Natural killer cell (primary cell): ENCODE data around the gene NACC2. TPM values are rescaled to one million over a fixed set of nuclear protein-coding genes. Genes with fewer than 3 reads are reported as not detected.

Experiments used
- ATAC-seq, 3 donors: fragments of 150-1000 bp in 2 of 3; fragments of 200-7000 bp in 1 of 3; cut with Tn5 transposase; 1 replicate in 1 of 3; 2 replicates in 2 of 3; pipeline ENCODE4 v1.10.0; 2021; ENCODE audit warnings: mild to moderate bottlenecking in 2 of 3, moderate library complexity in 2 of 3
- DNase-seq, 2 donors: peaks; one replicate each; pipeline versions ENCODE4 v3.0.0 to v3.0.0-alpha.2; 2013 to 2021; ENCODE audit warnings: mixed read lengths in 1 of 2
- H3K27ac ChIP-seq: one replicate; pipeline ENCODE4 v1.5.1; 2013; ENCODE audit warnings: mild to moderate bottlenecking, low read length
- H3K27me3 ChIP-seq: one replicate; pipeline ENCODE4 v1.6.1; 2013; ENCODE audit warnings: low read length; ENCODE audit not compliant: control insufficient read depth, insufficient read depth
- H3K36me3 ChIP-seq: one replicate; pipeline ENCODE4 v1.6.1; 2013; ENCODE audit warnings: low read length; ENCODE audit not compliant: control insufficient read depth, insufficient read depth
- H3K4me1 ChIP-seq: one replicate; pipeline ENCODE4 v1.6.1; 2013; ENCODE audit warnings: low read length; ENCODE audit not compliant: control insufficient read depth, insufficient read depth
- H3K4me3 ChIP-seq: one replicate; pipeline ENCODE4 v1.5.1; 2013; ENCODE audit warnings: low read length
- H3K9me3 ChIP-seq: one replicate; pipeline ENCODE4 v1.6.1; 2013; ENCODE audit warnings: low read length; ENCODE audit not compliant: control insufficient read depth, insufficient read depth
- H3K27ac Mint-ChIP-seq, 2 donors: one replicate each; pipeline ENCODE4 v1.8.0; 2022; ENCODE audit warnings: mild to moderate bottlenecking in 2 of 2, mixed read lengths in 2 of 2, moderate library complexity in 1 of 2
- H3K27me3 Mint-ChIP-seq, 2 donors: one replicate each; pipeline ENCODE4 v1.8.0; 2022; ENCODE audit warnings: low read depth in 2 of 2, mixed read lengths in 2 of 2
- H3K36me3 Mint-ChIP-seq: one replicate; pipeline ENCODE4 v1.8.0; 2022; ENCODE audit warnings: mixed read lengths
- H3K4me1 Mint-ChIP-seq, 2 donors: one replicate each; pipeline ENCODE4 v1.8.0; 2022; ENCODE audit warnings: mixed read lengths in 2 of 2
- H3K4me3 Mint-ChIP-seq: one replicate; pipeline ENCODE4 v1.8.0; 2022; ENCODE audit warnings: mild to moderate bottlenecking, moderate library complexity, mixed read lengths
- H3K9me3 Mint-ChIP-seq, 2 donors: one replicate each; pipeline ENCODE4 v1.8.0; 2022; ENCODE audit warnings: mixed read lengths in 2 of 2
- WGBS: methylation state at CpG from one replicate; pipeline ENCODE4 v1.1.7; 2013; ENCODE audit warnings: missing lambda C conversion rate; ENCODE audit not compliant: insufficient coverage; 5-methylcytosine and 5-hydroxymethylcytosine counted together
- intact Hi-C: fragments of 100-400 bp; cut with micrococcal nuclease; formaldehyde crosslinking; loops from one replicate; pipeline ENCODE4 v1.14.2; 2022
- total RNA-seq, 4 donors: library from RNA; stranded (reverse); fragments of 120-200 nt in 1 of 4; gene quantifications; one replicate each; pipeline versions ENCODE4 v1.2.3 to v1.2.4, GENCODE V29; 2013 to 2022
- TF ChIP-seq, protein P1 (sequence below): fragments of 200-600 bp; IDR thresholded peaks from one replicate; pipeline ENCODE4 v1.8.0; 2022; ENCODE audit warnings: antibody characterized with exemption

NACC2 gene
- total RNA-seq, 3 donors from 2014 or later (not counting 1 experiment from before 2014, with no cell fraction given) = 14.5 to 21.6 (median 21.2) TPM

DNA sequence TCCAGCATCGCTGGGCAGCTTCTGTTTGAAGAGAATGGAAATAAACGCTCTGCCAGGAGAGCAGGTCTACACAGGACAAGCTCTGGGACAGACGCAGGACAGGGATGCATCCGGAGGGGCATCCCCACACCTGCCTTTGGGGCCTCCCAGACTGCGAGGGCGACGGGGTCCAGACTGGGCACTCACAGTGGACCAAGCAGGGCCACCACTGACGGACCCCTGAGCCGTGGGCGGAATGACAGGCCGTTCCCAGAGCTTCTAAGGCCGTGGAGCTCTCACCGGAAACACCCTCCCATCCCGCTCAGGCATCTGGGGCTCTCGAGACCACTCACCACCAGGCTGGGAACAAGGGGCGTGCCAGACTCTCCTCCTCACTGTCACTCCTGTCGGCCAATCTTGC lies 34.1 kb upstream of the NACC2 start:
- Histone ChIP-seq H3K36me3 (no peaks in the 10 kb centered on the region), H3K4me1 (peaks cover 10% of the 10 kb centered on the region), H3K27ac (no peak overlapping the region), H3K9me3 (no peaks in the 10 kb centered on the region), H3K4me3 (no peak overlapping the region), H3K27me3 (peaks cover 12% of the 10 kb centered on the region)
- WGBS = 88% methylated on average over 15 of the region's 17 CpGs
- peaks cover 0 to 10% of the 10 kb centered on the region in 2 donors for H3K4me1 Mint-ChIP-seq
- ATAC-seq (no peak), DNase-seq (no peak)
- TF ChIP-seq, protein P1, sequence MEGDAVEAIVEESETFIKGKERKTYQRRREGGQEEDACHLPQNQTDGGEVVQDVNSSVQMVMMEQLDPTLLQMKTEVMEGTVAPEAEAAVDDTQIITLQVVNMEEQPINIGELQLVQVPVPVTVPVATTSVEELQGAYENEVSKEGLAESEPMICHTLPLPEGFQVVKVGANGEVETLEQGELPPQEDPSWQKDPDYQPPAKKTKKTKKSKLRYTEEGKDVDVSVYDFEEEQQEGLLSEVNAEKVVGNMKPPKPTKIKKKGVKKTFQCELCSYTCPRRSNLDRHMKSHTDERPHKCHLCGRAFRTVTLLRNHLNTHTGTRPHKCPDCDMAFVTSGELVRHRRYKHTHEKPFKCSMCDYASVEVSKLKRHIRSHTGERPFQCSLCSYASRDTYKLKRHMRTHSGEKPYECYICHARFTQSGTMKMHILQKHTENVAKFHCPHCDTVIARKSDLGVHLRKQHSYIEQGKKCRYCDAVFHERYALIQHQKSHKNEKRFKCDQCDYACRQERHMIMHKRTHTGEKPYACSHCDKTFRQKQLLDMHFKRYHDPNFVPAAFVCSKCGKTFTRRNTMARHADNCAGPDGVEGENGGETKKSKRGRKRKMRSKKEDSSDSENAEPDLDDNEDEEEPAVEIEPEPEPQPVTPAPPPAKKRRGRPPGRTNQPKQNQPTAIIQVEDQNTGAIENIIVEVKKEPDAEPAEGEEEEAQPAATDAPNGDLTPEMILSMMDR = no peak
- intact Hi-C loops = no loop called here
- no peak overlapping the region for H3K27ac Mint-ChIP-seq
- H3K36me3 Mint-ChIP-seq = no peaks in the 10 kb centered on the region
- no peak overlapping the region for H3K4me3 Mint-ChIP-seq
- H3K9me3 Mint-ChIP-seq = no peaks in the 10 kb centered on the region
- H3K27me3 Mint-ChIP-seq = peaks cover 0 to 34% of the 10 kb centered on the region in 2 donors

DNA sequence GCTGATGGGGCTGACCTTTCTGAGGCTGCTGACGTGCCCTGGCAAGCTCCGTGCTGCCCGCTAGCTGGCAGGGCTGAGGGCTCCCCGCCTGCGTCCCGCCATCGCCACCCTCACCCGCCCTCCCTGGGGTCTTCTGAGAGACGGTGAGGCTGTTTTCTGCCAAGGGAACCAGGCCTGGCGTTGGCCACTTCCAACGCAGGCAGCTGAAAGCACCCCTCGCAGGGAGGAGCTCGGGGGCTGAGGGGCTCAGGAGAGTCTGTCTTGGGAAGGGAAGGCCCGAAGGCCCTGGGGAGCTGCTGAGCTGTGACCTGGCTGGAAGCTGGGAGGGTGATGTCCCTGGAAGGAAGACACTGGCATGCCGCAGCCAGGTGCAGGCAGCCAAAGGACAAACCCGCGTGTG lies 33.3 kb upstream of the NACC2 start:
- no peaks in the 10 kb centered on the region for H3K36me3 ChIP-seq
- H3K9me3 Mint-ChIP-seq = no peaks in the 10 kb centered on the region
- peaks cover 6% of the 10 kb centered on the region for H3K4me1 ChIP-seq
- WGBS = 91% methylated on average over 17 of the region's 17 CpGs
- intact Hi-C loops = no loop called here
- no peaks in the 10 kb centered on the region for H3K36me3 Mint-ChIP-seq
- H3K9me3 ChIP-seq = no peaks in the 10 kb centered on the region
- peaks cover 5% of the 10 kb centered on the region for H3K27me3 ChIP-seq
- H3K4me1 Mint-ChIP-seq = peaks cover 0 to 3% of the 10 kb centered on the region in 2 donors
- no peak overlapping the region for H3K4me3 ChIP-seq
- no peak overlapping the region for H3K4me3 Mint-ChIP-seq
- TF ChIP-seq, protein P1 = no peak
- peaks cover 0 to 29% of the 10 kb centered on the region in 2 donors for H3K27me3 Mint-ChIP-seq
- ATAC-seq = no peak
- H3K27ac Mint-ChIP-seq = no peak overlapping the region
- no peak overlapping the region for H3K27ac ChIP-seq
- no peak for DNase-seq

DNA sequence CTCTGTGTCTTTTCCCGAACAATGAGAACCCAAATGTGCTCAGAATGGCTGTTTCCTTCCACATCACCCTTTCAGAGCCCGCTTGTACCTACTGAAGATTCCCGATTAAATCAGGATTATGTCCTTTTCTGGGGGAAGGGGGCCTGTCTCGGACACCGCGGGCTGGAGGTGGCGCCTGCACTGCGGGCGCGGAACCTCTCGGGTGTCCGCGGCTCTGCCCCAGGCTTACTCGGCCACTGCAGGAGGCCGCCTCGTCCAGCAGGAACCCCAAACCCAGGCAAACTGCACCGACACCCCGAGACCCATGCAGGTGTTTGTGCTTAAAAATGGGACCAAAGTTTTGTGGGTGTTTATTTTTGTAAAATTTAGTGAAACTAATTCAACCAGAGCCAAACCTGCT lies 32.2 kb upstream of the NACC2 start:
- no peaks in the 10 kb centered on the region for H3K9me3 ChIP-seq
- no peaks in the 10 kb centered on the region for H3K36me3 ChIP-seq
- H3K27ac ChIP-seq = no peak overlapping the region
- peaks cover 4% of the 10 kb centered on the region for H3K27me3 ChIP-seq
- peaks cover 9% of the 10 kb centered on the region for H3K4me1 ChIP-seq
- H3K9me3 Mint-ChIP-seq = no peaks in the 10 kb centered on the region
- no peak overlapping the region for H3K27ac Mint-ChIP-seq
- no peaks in the 10 kb centered on the region for H3K36me3 Mint-ChIP-seq
- H3K4me1 Mint-ChIP-seq = peaks cover 0 to 6% of the 10 kb centered on the region in 2 donors
- H3K4me3 ChIP-seq = no peak overlapping the region
- intact Hi-C loops = no loop called here
- peaks cover 0 to 27% of the 10 kb centered on the region in 2 donors for H3K27me3 Mint-ChIP-seq
- DNase-seq (no peak), ATAC-seq (no peak)
- TF ChIP-seq, protein P1 = no peak
- H3K4me3 Mint-ChIP-seq = no peak overlapping the region
- 82% methylated on average over 18 of the region's 18 CpGs for WGBS

DNA sequence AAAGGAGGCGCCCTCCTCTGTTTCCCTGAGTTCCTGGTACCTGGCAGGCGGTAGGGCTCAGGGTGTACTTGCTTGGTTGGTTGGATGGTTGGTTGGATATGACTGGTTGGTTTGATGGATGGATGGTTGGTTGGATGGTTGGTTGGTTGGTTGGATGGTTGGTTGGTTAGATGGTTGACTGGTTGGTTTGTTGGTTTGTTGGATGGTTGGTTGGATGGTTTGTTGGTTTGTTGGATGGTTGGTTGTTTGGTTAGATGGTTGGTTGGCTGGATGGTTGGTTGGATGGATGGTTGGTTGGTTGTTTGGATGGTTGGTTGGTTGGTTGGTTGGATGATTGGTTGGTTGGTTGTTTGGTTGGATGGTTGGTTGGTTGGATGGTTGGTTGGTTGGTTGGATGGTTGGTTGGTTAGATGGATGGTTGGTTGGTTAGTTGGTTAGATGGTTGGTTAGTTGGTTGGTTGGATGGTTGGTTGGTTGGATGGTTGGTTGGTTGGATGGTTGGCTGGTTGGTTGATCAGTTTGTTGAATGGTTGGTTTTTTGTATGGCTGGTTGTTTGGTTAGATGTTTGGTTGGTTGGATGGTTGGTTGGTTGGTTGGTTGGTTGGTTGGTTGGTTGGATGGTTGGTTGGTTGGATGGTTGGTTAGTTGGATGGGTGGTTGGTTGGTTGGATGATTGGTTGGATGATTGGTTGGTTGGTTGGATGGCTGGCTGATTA lies 30.0 kb upstream of the NACC2 start:
- Mint-ChIP-seq H3K4me3 (no peak overlapping the region), H3K9me3 (no peaks in the 10 kb centered on the region)

More for the DNA sequence above, 30.0 kb upstream of the NACC2 start:
- intact Hi-C loops = no loop called here
- Mint-ChIP-seq H3K27ac (no peak overlapping the region), H3K4me1 (peaks cover 0 to 6% of the 10 kb centered on the region in 2 donors), H3K36me3 (no peaks in the 10 kb centered on the region), H3K27me3 (peaks cover 0 to 15% of the 10 kb centered on the region in 2 donors)
- H3K9me3 ChIP-seq = no peaks in the 10 kb centered on the region
- H3K4me1 ChIP-seq = peaks cover 9% of the 10 kb centered on the region
- H3K27me3 ChIP-seq = no peaks in the 10 kb centered on the region
- 88% methylated on average over 2 of the region's 2 CpGs for WGBS
- TF ChIP-seq, protein P1 = no peak
- DNase-seq (no peak), ATAC-seq (no peak)
- H3K27ac ChIP-seq = no peak overlapping the region
- H3K36me3 ChIP-seq = no peaks in the 10 kb centered on the region
- no peak overlapping the region for H3K4me3 ChIP-seq
